ENCODE data around the gene TAAR1. TPM values are rescaled to one million over a fixed set of nuclear protein-coding genes. Genes with fewer than 3 reads are reported as not detected.

Gene TAAR1
- total and polyA plus RNA-seq, 2 donors (not counting 3 experiments of a cell fraction or from before 2014, with no cell fraction given) = not detected

DNA sequence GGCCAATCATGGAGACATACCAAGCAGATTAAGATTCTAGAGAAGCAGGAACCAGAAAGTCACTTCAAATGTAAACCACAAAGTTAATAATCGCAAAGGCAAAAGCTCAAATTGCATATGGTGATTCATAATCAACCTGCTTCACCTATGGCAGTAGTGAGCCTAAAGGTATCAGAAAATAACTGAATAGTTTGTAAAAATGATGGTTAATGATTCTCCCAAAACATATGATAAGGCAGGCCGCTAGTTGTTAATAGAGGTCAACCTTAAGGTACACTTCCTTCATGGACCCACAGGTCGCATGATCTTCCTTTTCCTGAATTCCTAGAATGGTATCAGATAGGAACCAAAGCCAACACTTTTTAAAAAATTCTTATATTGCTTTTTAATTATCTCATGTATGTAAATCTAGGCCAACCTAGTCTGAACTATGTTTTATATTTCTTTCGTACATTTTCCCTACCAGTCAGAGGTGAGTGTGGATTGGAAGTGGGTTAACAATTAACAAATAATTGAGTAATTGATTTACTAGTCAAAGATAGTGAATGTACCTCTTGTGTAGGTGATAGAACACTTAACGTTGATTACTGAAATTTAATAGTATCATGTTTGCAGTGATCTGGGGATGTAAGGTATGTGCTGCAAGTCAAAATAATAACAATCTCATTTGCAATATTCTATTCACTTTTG is 51.3 kb downstream of the TAAR1 start:
- Histone ChIP-seq H2AFZ (ENCODE audit: low read depth, low read length) (no peak overlapping the region), H4K20me1 (replicated peaks; ENCODE audit: control insufficient read depth, extremely low read depth, insufficient read depth, low read length) (no peaks in the 10 kb centered on the region), H3K79me2 (ENCODE audit: control insufficient read depth, insufficient read depth, low read length) (no peaks in the 10 kb centered on the region), H3K4me2 (ENCODE audit: insufficient read depth, low read length) (no peak overlapping the region), H3K27me3 (ENCODE audit: control insufficient read depth in 2 of 2, insufficient read depth in 2 of 2, low read length in 2 of 2) (no peaks in the 10 kb centered on the region), H3K27ac (ENCODE audit: insufficient read depth, low read depth, low read length) (no peak overlapping the region), H3K9me3 (replicated peaks; ENCODE audit: control insufficient read depth, insufficient read depth, low read length) (no peaks in the 10 kb centered on the region), H3K36me3 (ENCODE audit: control insufficient read depth in 2 of 2, extremely low read depth in 1 of 2, insufficient read depth in 2 of 2, low read length in 2 of 2) (no peaks in the 10 kb centered on the region), H3K4me3 (replicated peaks in 1 of 3; ENCODE audit: insufficient read depth in 1 of 3, low read depth in 1 of 3, low read length in 3 of 3) (no peak overlapping the region), H3K4me1 (ENCODE audit: control insufficient read depth, extremely low read depth, insufficient read depth, low read length) (no peaks in the 10 kb centered on the region), H3K9me1 (replicated peaks; ENCODE audit: control insufficient read depth, extremely low read depth, insufficient read depth, low read length) (no peaks in the 10 kb centered on the region), H3K9ac (replicated peaks; ENCODE audit: extremely low read depth, insufficient read depth, low read length) (no peak overlapping the region)
- dilution Hi-C loops (cut with MboI; ENCODE audit: extremely low pct_ligation_motif_present, low sequenced_read_pairs) = no loop called here
- CTCF ChIA-PET = no interaction called here
- POLR2A ChIA-PET = no interaction called here
- TF ChIP-seq EZH2 (IDR thresholded peaks at IDR 0.05; ENCODE audit: borderline replicate concordance, low read depth, low read length, severe bottlenecking) (no peak), GATA2 (IDR thresholded peaks at IDR 0.05; ENCODE audit: insufficient read depth, insufficient read length, low read depth, low read length) (no peak), FOS (IDR thresholded peaks at IDR 0.05; ENCODE audit: borderline replicate concordance, insufficient read depth, low read length) (no peak), POLR2A (IDR thresholded peaks at IDR 0.05; ENCODE audit: low read depth, low read length) (no peak), POLR2AphosphoS5 (IDR thresholded peaks at IDR 0.05; ENCODE audit: insufficient read depth, low read depth, low read length) (no peak), JUN (IDR thresholded peaks at IDR 0.05; ENCODE audit: borderline replicate concordance, insufficient read depth, insufficient read length, low read depth) (no peak), MYC (IDR thresholded peaks at IDR 0.05; ENCODE audit: low read depth, low read length) (no peak)
- TF ChIP-seq, protein P1, sequence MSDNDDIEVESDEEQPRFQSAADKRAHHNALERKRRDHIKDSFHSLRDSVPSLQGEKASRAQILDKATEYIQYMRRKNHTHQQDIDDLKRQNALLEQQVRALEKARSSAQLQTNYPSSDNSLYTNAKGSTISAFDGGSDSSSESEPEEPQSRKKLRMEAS (IDR thresholded peaks at IDR 0.05; ENCODE audit: insufficient read depth, insufficient read length) = no peak
- TF ChIP-seq, protein P2, sequence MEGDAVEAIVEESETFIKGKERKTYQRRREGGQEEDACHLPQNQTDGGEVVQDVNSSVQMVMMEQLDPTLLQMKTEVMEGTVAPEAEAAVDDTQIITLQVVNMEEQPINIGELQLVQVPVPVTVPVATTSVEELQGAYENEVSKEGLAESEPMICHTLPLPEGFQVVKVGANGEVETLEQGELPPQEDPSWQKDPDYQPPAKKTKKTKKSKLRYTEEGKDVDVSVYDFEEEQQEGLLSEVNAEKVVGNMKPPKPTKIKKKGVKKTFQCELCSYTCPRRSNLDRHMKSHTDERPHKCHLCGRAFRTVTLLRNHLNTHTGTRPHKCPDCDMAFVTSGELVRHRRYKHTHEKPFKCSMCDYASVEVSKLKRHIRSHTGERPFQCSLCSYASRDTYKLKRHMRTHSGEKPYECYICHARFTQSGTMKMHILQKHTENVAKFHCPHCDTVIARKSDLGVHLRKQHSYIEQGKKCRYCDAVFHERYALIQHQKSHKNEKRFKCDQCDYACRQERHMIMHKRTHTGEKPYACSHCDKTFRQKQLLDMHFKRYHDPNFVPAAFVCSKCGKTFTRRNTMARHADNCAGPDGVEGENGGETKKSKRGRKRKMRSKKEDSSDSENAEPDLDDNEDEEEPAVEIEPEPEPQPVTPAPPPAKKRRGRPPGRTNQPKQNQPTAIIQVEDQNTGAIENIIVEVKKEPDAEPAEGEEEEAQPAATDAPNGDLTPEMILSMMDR (IDR thresholded peaks at IDR 0.05; ENCODE audit: extremely low read depth in 1 of 2, insufficient read depth in 1 of 2, low read depth in 1 of 2, low read length in 2 of 2) = no peak
- no peak for DNase-seq (ENCODE audit: low read depth, low spot score)
- intact Hi-C loops (cut with micrococcal nuclease) = no loop called here
- BruUV-seq (replicated peaks) = no TSS peak
- no peak for FAIRE-seq
